Left cardiac atrium (tissue), 4 donors: ENCODE measurements around the gene KRT222. TPM values are rescaled to one million over a fixed set of nuclear protein-coding genes. Genes with fewer than 3 reads are reported as not detected.
A peak's percentile ranks its signal among the peaks of the same experiment; 100 is the strongest.

Experiments used
- ATAC-seq, 2 donors: fragments of 200-7000 bp; cut with Tn5 transposase; one replicate each; pipeline ENCODE4 v1.9.1; 2020; ENCODE audit warnings: mild to moderate bottlenecking in 2 of 2, moderate library complexity in 2 of 2
- DNase-seq: peaks from one replicate; pipeline ENCODE4 v3.0.0-alpha.2; 2020
- intact Hi-C, 2 donors: fragments of 100-400 bp; cut with DNase I; formaldehyde crosslinking; loops; one replicate each; pipeline versions ENCODE4 v1.14.1 to v1.15.1; 2022 to 2023
- total RNA-seq, 2 donors: library from RNA; stranded (reverse); fragmentation: NEBNext Ultra II Directional; extraction: Animal tissue kit (Norgen Biotek cat#: 25700); gene quantifications; one replicate each; pipeline ENCODE4 v1.2.1, GENCODE V29; 2021
- donor health status: DM: no; HTN: yes; CAD: no.
- donor health status: DM: no; HTN: yes; CAD: no; lungs with severe emphysema.
- donor health status: DM: yes; HTN: yes; CAD: no.
- donor health status: Dilated cardiomyopathy.

KRT222 gene
- total RNA-seq, 2 donors from 2014 or later = 1.3 TPM; not detected in 1

DNA sequence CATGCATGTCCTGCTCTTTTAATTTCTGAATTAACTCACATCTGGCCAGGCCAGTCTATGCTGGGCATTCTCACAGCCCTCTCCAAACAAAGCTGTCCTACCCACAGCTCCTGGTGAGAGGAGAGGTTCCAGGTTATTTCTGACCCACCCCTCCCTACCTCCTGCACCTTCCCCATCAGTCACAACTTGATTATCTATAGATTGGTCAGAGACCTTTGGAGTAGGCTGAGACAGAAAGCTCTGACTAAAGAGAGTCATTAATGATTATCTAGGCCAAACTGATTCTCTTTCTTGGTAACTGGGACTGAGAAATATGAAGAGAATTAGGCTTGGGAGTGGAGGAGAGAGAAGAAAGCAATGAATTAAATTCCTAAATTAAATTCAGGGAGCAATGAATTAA is 1.4 kb upstream of the KRT222 start:
- intact Hi-C loops = no loop called here

DNA sequence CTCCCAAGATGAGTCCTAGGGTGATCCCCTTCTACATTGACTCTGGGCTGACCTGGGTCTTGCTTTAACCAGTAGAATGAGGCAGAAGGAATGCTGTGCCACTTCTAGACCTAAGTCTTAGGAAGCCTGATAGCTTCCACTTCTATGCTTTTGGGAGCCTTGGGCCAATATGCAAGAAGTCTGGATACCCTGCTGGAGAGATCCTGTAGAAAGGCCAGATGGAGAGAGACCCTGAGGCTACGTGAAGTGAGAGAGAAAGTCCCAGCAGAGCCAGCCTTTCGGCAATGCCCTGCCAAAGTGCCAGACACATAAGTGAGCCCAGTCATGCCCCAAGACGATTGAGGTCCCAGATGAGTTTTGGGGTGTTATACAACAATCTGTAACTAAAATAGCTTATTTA is 1.7 kb downstream of the KRT222 start:
- no peak for ATAC-seq
- intact Hi-C loops = no loop called here

More for the DNA sequence above, 1.4 kb upstream of the KRT222 start:
- no peak for ATAC-seq
- DNase-seq = no peak

DNA sequence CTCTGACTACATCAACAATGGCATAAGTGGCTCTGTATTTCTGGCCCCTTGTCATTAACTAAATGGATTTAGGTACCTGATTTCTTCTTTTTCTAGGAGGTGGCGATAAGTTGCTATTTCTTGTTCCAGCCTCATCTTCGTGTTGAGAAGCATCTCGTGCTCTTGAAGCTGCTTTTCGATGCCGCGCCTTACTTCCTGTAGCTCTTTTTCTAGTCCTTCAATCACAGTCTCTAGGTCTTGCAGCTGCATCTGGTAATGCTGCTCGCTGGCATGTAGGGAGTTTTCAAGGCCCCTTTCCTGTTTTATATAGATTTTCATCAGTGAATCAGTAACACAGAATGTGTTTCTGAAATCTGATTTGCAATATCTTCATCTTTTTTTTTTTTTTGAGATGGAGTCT is 5.1 kb downstream of the KRT222 start:
- intact Hi-C loops = loop anchor here in 1 of 2 donors (10.0 kb wide), 1 partner anchor 115 kb away; the partner anchor contains the start of gene KRT26
- ATAC-seq (no peak), DNase-seq (no peak)

More for the DNA sequence above, 1.7 kb downstream of the KRT222 start:
- no peak for DNase-seq

DNA sequence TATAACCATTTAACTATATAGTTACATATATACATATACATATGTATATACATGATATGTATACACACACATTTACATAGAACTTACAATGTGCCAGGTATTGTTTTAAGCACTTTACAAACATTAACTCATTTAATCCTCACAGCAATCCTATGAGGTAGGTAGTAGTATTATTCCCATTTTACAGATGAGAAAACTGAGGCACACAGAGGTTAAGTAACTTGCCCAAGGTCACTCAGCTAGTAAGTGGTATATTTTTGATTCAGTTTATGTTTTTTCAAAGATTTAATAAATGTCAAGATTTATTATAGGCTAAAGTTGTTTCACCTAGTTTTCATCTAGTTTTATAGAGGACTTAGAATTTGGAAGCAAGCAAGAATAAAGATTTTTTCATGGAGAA is 6.6 kb downstream of the KRT222 start:
- intact Hi-C loops = loop anchor here in 1 of 2 donors (10.0 kb wide), 1 partner anchor 116 kb away; the partner anchor contains the start of gene KRT26
- no peak for DNase-seq
- ATAC-seq = no peak

DNA sequence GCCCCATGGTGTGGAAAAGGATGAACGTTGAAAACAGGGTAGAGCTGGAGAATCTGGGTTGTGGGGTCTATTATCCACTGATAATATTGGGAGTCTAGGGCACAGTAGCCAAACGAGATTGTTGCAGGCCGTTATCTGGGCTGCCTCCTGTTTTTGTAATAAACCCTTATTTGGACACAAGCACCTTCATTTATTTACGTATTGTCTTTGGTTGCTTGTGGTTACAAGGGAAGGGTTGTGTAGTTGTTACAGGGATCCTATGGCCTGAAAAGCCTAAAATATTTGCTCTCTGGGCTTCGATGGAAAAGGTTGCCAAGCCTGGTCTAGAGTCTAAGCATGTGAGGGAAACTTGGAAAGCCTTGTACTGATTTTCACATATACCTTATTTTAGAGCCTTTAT is 13.0 kb downstream of the KRT222 start:
- DNase-seq = no peak
- ATAC-seq = no peak
- intact Hi-C loops = loop anchor here in 1 of 2 donors (10.0 kb wide), 1 partner anchor 123 kb away; the partner anchor contains the start of gene KRT26

DNA sequence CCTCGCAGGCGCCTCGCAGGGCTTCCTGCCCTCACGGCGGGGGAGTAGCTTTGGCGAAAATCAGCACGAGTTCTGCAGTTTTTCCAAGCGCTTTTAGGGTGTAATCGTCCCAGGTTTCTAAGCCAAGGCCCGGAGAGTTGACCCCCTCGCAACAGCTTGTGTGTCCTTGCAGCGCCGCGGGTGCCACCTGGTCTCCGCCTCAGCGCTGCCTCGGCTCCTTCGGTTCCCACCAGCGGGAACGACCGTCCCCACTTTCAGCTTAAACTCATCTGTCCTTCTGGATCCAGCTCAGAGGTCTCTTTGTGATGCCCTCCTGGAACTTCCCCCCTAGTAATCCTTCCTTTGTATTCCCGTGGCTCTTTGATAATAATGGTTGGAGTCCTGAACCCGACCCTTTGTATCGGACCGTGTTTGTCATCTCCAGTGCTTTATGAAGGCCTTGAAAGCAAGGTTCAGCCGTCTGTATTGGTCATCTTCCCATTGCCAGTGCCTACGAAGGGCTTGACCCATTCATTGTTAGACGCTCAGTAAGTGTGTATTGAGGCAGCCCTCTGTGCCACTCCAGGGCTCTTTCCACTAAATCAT is 16.5 kb downstream of the KRT222 start:
- intact Hi-C loops = no loop called here
- peak; percentile 32 to 63 for ATAC-seq
- no peak for DNase-seq

DNA sequence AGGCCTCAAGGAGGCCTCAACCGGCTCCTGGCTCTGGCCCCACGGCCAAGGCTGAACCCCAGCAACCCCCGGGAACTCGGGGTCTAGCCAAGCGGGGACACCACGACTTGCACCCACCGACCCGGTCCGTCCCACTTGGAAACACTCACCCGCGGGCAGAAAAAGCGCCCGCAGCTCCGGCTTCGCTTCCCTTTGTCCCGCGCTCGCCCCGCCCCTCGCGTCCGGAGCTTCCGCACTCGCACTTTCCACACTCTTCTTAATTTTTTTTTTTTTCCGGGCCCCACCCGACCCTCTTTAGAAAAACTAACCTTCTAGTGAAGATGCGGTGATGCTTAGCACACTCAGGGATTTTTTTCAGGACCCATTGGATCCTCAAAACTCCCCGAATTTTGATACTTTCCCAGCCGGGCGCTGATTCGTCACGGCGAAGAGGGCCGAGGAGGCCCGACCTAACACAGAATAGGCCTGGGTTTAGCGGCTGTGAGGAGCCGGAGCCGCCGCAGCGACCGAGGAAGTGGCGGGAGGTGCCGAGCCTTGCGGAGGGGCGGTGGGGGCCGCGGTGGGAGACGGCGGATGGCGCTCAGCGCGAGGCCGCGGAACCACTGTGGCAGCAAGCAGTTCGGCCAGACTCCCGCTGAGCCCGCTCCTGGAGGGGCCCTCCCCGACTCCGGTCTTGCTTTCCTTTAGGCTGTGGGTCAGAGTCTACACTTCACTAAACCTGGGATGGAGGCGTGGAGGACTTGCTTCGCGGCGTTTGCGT is 17.2 kb downstream of the KRT222 start, which contains the start of gene SMARCE1:
Gene SMARCE1 (minus strand): TSS at position 195 of the 760 bp plus-strand sequence. CDS start 2,016 bp downstream, outside the sequence.
- DNase-seq = peak; percentile 78
- ATAC-seq = peak; percentile 89 to 96
- intact Hi-C loops = no loop called here

DNA sequence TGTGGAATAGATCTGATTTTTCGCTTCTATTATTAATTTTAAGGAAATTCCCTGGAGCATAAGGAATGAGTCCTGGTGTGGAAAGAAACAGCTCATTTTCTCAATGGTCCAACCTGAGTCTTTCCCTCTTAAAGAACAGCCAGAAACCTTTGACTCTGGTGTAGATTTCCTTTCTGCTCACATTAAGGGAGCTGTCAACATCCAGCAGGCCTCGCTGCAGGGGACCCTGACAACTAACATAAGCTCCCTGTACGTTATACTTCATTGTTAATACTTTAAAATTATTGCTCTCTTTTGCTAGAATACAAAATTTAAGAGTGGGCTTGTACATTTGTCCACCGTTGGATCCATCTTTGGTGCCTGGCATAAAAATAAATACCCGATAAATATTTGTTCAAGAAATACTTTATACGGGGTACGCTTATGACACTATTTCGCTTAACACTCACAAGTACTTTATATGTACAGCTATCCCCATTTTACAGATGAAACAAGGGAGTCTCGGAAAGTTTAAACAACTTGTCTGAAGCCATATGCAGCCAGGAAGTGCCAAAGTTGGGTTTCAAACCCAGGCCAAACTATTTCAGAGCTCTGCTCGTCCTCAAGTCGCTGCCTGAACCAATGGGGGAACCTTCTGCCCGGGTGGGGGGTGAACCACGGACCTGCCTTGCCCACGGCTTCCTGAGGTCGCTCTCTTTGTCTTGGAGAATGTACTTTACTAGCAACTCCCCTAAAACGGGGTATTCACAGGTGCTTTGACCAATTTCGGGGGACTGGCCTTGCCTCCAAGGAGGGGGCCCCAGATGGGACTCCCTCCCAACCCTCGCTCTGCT is 18.0 kb downstream of the KRT222 start:
- no peak for DNase-seq
- ATAC-seq = peak; percentile 67 to 75
- intact Hi-C loops = no loop called here

DNA sequence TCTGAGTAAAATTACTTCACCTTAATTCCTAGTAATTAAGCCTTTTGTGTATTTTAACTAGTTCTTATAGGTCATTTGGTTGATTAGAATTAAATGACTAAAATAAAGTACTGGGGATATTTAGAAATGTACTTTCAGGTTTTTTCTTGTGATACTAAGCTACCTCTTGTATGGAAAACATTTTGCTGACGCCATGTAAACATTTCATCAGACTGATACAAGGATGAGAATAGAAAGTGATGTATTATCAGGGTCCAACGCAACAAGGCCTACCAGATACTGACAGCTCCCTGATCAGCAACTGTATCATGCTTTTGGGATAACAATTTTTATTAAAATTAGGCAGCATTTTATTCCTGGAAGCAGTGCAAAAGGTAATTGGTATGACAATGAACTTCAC is 19.0 kb downstream of the KRT222 start:
- no peak for DNase-seq
- no peak for ATAC-seq
- intact Hi-C loops = no loop called here

DNA sequence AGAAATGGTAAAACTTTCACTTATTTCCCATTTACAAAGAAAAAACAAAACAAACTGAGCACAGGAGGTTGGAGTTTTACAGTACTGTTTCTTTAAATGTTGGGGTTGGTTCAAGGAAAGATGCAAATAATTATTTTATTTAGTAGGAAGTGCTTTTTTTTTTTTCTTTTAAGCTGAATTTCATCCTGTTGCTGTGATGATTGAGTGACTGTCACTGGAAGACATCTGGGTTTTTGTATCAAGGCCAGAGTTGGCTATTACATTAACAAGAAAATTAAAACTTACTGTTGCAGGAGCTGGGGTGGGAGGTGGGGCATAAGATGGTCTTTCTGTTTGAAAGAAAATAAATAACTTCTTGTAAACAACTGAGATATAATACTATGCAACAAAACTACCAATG is 19.7 kb downstream of the KRT222 start:
- intact Hi-C loops = no loop called here
- ATAC-seq (no peak), DNase-seq (no peak)

DNA sequence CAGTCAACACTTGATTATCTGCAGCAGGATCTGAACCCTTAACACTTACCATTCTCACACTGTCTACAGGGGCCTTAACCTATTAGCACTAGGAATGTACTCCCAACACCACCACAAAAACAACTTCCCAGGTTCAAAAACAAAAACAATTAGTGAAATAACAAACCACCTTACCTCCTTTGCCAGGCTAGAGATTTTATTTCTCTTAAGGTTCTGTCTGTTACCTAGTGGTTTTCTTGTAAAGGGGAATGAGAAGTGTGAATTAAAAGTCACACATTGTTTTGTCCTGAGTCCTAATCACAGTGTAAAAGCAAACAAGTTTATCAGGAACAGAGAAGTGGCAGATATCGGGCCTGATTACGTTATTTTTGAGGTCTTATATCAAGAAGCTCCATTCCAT is 27.0 kb downstream of the KRT222 start:
- DNase-seq (no peak), ATAC-seq (no peak)
- intact Hi-C loops = no loop called here

DNA sequence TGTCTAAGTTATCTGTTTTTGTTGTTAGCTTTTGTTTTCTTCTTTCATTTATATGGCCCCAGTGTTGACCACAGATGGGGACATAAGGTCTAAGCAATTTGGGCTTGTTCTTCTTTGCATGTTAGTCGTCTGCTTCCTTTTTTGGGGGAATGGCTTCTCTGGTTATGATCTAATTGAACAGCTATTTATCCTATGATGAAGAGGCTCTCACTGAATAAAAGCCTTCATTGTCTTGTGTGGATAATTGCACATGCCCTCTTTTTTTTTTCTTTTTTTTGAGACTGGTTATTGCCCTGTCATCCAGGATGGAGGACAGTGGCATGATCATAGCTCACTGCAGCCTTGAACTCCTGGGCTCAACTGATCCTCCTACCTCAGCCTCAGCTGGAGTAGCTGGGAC is 31.1 kb downstream of the KRT222 start:
- no peak for DNase-seq
- intact Hi-C loops = no loop called here
- no peak for ATAC-seq

DNA sequence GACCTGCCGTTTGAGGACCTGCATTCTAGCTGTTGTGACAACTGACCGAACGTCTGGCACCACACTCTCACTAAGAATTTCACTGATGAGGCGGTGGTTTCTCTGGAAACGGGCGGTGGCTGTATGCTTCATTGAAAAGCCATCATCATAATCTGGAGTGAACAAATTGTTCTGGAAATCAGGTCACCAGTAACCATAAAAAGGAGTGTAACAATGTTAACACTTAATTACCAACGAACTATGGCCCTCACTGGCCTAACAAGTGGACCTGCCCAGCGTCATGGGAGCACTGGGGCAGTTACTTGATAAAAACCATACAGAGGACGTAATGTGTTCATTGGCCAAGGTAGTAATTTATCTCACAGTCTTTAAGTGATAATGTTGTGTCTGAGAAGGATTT is 32.8 kb downstream of the KRT222 start:
- ATAC-seq (no peak), DNase-seq (no peak)
- intact Hi-C loops = no loop called here

DNA sequence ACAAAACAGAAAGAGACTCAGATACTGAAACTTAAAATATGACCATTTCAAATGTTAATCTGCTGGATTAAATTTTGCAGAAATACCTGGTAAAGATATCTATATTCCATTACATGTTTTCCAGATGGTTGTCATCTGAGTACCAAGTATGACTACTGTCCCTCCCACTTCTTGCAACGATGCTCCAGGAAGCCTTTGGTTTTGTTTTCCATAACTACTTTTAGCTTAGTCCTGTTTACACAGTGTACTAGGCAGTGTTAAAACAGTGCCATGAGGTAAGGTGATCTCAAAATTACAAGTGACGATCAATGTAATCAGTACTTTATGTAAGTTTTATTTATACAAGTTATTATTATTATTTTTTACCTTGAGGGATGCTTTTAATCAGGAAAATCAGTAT is 35.1 kb downstream of the KRT222 start:
- no peak for ATAC-seq
- intact Hi-C loops = loop anchor here in 1 of 2 donors (10.0 kb wide), 1 partner anchor 165 kb away; the partner anchor contains the start of gene KRT28
- DNase-seq = no peak

DNA sequence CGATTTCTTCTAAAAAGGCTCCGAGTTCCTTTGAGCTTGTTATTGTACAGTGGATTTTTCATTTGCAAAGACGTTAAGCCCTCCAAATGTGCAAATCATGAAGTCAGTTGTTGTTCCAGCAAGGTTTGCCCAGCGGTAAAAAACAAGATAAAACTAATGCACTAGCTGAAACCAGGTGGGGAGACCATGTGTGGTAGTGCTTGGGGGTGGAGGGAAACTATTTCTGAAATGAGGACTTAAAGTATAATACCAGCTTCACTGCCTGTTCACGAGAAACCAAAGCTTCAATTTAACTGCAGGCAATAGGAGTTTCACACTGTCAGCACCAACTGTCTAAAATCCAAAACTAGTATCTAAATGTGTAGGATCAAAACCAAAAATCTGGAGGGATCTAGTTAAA is 39.7 kb downstream of the KRT222 start:
- intact Hi-C loops = loop anchor here in 1 of 2 donors (10.0 kb wide), 1 partner anchor 169 kb away; the partner anchor contains the start of gene KRT28
- DNase-seq (no peak), ATAC-seq (no peak)

DNA sequence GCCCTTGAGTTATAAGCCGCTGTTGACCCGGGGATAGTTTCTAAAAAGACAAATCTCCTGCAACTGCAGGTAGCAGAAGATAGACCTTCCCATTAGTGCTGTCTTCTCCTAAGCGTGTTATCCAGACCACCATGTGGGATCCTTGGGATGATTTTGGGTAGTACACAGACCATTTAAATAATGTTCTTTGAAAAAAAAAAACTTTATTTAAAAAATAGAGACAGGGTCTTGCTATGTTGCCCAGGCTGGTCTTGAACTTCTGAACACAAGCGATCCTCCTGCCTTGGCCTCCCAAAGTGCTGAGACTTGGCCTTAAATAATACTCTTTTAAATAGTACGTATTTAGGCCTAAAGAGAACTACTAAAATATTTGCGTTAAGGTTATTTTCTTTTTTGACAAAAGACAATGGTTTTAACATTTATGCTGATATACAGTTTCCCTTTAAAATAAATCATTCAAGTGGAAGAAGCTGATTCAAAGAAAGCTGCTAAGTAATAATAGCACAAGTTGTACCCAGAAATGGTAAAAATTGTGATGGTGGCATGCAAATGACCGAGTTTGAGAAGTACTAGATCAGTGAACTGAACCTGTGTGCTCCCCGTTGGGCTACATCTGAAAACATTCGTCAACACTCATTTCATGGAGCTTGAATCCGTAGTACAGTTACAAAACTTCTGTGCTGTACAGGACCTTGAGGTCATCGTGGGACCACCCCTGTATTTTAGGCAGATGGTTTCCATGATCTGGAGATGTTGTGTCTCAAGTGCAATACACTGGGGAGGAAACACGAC is 41.4 kb downstream of the KRT222 start:
- no peak for DNase-seq
- intact Hi-C loops = loop anchor here (5.0 to 10.0 kb wide), 2 partner anchors 169 to 171 kb away; partner anchors contain the start of gene KRT28 (in 1 of the 2)
- ATAC-seq = no peak

DNA sequence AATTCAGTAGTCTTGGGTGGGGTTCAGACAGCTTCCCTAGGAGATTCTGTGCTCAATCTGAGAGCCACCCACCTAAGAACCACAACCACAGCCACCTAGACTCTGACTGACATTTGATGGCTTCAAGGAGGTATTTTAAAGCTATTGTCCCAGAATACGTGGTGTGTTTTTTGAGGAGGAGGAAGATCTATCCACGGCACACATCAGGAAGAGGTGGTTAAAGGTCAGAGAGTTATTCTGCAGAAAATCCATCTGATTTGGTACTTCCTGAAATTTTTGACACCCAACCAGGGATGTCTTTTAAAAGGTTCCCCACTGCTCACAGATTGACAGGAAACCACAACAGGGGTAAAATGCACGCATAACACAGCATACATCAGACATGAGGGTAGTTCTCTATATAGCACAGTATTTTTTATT is 42.5 kb downstream of the KRT222 start:
- DNase-seq (no peak), ATAC-seq (no peak)
- intact Hi-C loops = loop anchor here (5.0 to 10.0 kb wide), 2 partner anchors 170 to 172 kb away; partner anchors contain the start of gene KRT28 (in 1 of the 2)

DNA sequence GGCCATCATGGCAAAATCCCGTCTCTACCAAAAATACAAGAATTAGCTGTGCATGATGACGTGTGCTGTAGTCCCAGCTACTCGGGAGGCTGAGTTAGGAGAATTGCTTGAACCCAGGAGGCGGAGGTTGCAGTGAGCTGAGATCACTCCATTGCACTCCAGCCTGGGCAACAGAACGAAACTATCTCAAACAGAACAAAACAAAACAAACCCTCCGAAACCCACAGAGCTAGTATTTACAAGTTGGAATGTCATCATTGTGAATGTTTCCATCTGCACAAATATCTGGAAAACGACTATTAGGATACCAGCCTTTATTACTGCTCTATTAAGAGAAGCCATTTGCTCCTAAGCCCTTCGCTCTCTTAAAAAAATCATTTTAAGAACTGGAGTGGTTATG is 43.4 kb downstream of the KRT222 start:
- ATAC-seq (no peak), DNase-seq (no peak)
- intact Hi-C loops = loop anchor here (5.0 to 10.0 kb wide), 2 partner anchors 171 to 173 kb away; partner anchors contain the start of gene KRT28 (in 1 of the 2)
